Brain microvascular endothelial cell (primary cell): ENCODE data around the gene NXN.
"Not testable (repeated sequence)": the region's sequence is repeated elsewhere in the genome, so short reads cannot be mapped to it uniquely, and the experiment has no call there.

Source experiments
- DNase-seq: peaks from one replicate; pipeline ENCODE4 v3.0.0-alpha.2; 2020
- H3K27ac ChIP-seq: fragments of 250-450 bp; sonication (Bioruptor Pico); 2 replicates; pipeline ENCODE4 v1.5.1; 2020; ENCODE audit warnings: mild to moderate bottlenecking, moderate library complexity
- H3K27me3 ChIP-seq: fragments of 250-450 bp; sonication (Bioruptor Pico); replicated peaks from 2 replicates; pipeline ENCODE4 v1.5.1; 2020; ENCODE audit warnings: mild to moderate bottlenecking
- H3K36me3 ChIP-seq: fragments of 250-450 bp; sonication (Bioruptor Pico); replicated peaks from 2 replicates; pipeline ENCODE4 v1.5.1; 2020; ENCODE audit warnings: mild to moderate bottlenecking
- H3K4me3 ChIP-seq: 2 replicates; pipeline ENCODE4 v1.5.1; 2011; ENCODE audit warnings: low read depth, mild to moderate bottlenecking, control low read depth, low read length, moderate library complexity
- CTCF ChIP-seq: IDR thresholded peaks from 2 replicates; pipeline ENCODE4 v1.5.1; 2011; ENCODE audit warnings: low read depth, mild to moderate bottlenecking, moderate library complexity, low read length, control low read depth, inconsistent platforms; ENCODE audit errors: missing control alignments
- in situ Hi-C: cut with HindIII; loops from 2 replicates; pipeline ENCODE4 v1.10.0; 2017; ENCODE audit warnings: low sequenced_read_pairs, low pct_ligation_motif_present

NXN gene

GRCh38 chr17:915538-916201 is 63.9 kb downstream of the NXN start:
- in situ Hi-C loops: no loop called here
- H3K27ac ChIP-seq: no peak overlapping the region
- no peak for DNase-seq

GRCh38 chr17:914561-914960 is 65.0 kb downstream of the NXN start:
- no peaks in the 10 kb centered on the region for H3K27me3 ChIP-seq
- H3K4me3 ChIP-seq: no peak overlapping the region
- H3K27ac ChIP-seq: no peak overlapping the region
- in situ Hi-C loops: no loop called here
- no peaks in the 10 kb centered on the region for H3K36me3 ChIP-seq
- no peak for TF ChIP-seq CTCF
- DNase-seq: no peak

More at GRCh38 chr17:915538-916201, 63.9 kb downstream of the NXN start:
- no peaks in the 10 kb centered on the region for H3K27me3 ChIP-seq
- no peaks in the 10 kb centered on the region for H3K36me3 ChIP-seq
- TF ChIP-seq CTCF: no peak
- no peak overlapping the region for H3K4me3 ChIP-seq

- no peak overlapping the region for H3K27ac ChIP-seq
- H3K36me3 ChIP-seq: no peaks in the 10 kb centered on the region
- DNase-seq: no peak
- TF ChIP-seq CTCF: no peak
- in situ Hi-C loops: no loop called here
- H3K27me3 ChIP-seq: no peaks in the 10 kb centered on the region
- H3K4me3 ChIP-seq: no peak overlapping the region
Observed at GRCh38 chr17:913207-913606, 66.4 kb downstream of the NXN start.

GRCh38 chr17:909642-910323 is 69.8 kb downstream of the NXN start:
- TF ChIP-seq CTCF: no peak
- in situ Hi-C loops: no loop called here
- Histone ChIP-seq H3K27me3 (no peaks in the 10 kb centered on the region), H3K27ac (peak overlapping the region; percentile 78), H3K36me3 (no peaks in the 10 kb centered on the region), H3K4me3 (no peak overlapping the region)
- peak; percentile 65 for DNase-seq

- DNase-seq: no peak
- in situ Hi-C loops: no loop called here
- no peaks in the 10 kb centered on the region for H3K36me3 ChIP-seq
- no peaks in the 10 kb centered on the region for H3K27me3 ChIP-seq
- no peak overlapping the region for H3K27ac ChIP-seq
- no peak for TF ChIP-seq CTCF
- no peak overlapping the region for H3K4me3 ChIP-seq
Observed at GRCh38 chr17:907725-908124, 71.9 kb downstream of the NXN start.

GRCh38 chr17:905708-906107 is 73.9 kb downstream of the NXN start:
- in situ Hi-C loops, DNase-seq, H3K27ac ChIP-seq, H3K36me3 ChIP-seq, H3K4me3 ChIP-seq, H3K27me3 ChIP-seq: not testable (repeated sequence)
